H1 (cell line): ENCODE measurements around the gene PDE6B. TPM values are rescaled to one million over a fixed set of nuclear protein-coding genes. Genes with fewer than 3 reads are reported as not detected.
"Not testable (repeated sequence)": the region's sequence is repeated elsewhere in the genome, so short reads cannot be mapped to it uniquely, and the experiment has no call there.

Experiments used
- CTCF ChIA-PET: fragments of 300-600 bp; sonication (Branson Sonifier 250); formaldehyde crosslinking; loops from one replicate; lab custom pipeline; 2021; ENCODE audit not compliant: partially characterized antibody; lab: Charles Lee
- POLR2A ChIA-PET: fragments of 300-600 bp; sonication (Branson Sonifier 250); formaldehyde crosslinking; loops from one replicate; lab custom pipeline; 2021; ENCODE audit warnings: inconsistent platforms; ENCODE audit not compliant: partially characterized antibody; lab: Charles Lee
- DNase-seq, 2 experiments: peaks; one replicate each; pipeline versions ENCODE4 v3.0.0 to v3.0.0-alpha.2; 2010 to 2022; ENCODE audit warnings: low spot score in 2 of 2, low read depth in 1 of 2, mixed read lengths in 1 of 2
- FAIRE-seq: peaks from 2 replicates; lab custom pipeline; 2011; peaks lifted over from hg19 to GRCh38; lab: Jason Lieb, UNC
- H2AFZ ChIP-seq: 2 replicates; pipeline ENCODE4 v1.8.1; 2012; ENCODE audit warnings: low read length, inconsistent platforms
- H2AK5ac ChIP-seq: 2 replicates; pipeline ENCODE4 v1.6.1; 2013; ENCODE audit warnings: low read depth, low read length
- H2BK120ac ChIP-seq: replicated peaks from 2 replicates; pipeline ENCODE3; 2013; ENCODE audit warnings: low read depth, low read length, inconsistent platforms
- H2BK12ac ChIP-seq: 2 replicates; pipeline ENCODE4 v1.6.1; 2013; ENCODE audit warnings: low read depth, low read length
- H2BK15ac ChIP-seq: 2 replicates; pipeline ENCODE4 v1.6.1; 2013; ENCODE audit warnings: low read length
- H2BK20ac ChIP-seq: 2 replicates; pipeline ENCODE4 v1.6.1; 2013; ENCODE audit warnings: low read length
- H2BK5ac ChIP-seq: 2 replicates; pipeline ENCODE4 v1.6.1; 2013; ENCODE audit warnings: low read depth, low read length
- H3K14ac ChIP-seq: 2 replicates; pipeline ENCODE4 v1.6.1; 2013; ENCODE audit warnings: inconsistent platforms; ENCODE audit not compliant: insufficient read length
- H3K18ac ChIP-seq: 2 replicates; pipeline ENCODE4 v1.6.1; 2013; ENCODE audit warnings: low read length; ENCODE audit errors: extremely low read depth
- H3K23ac ChIP-seq: 2 replicates; pipeline ENCODE4 v1.6.1; 2013; ENCODE audit warnings: inconsistent platforms; ENCODE audit not compliant: insufficient read length
- H3K23me2 ChIP-seq: 2 replicates; pipeline ENCODE4 v1.6.1; 2013; ENCODE audit warnings: low read depth, low read length
- H3K27ac ChIP-seq: 2 replicates; pipeline ENCODE4 v1.6.1; 2011; ENCODE audit warnings: low read depth, low read length, inconsistent platforms
- H3K27me3 ChIP-seq, 4 experiments: replicated peaks in 1 of 4; 1 replicate in 1 of 4; 2 replicates in 3 of 4; pipeline versions ENCODE4 v1.6.1 to v1.8.1; 2011 to 2013; ENCODE audit warnings: low read length in 3 of 4, mild to moderate bottlenecking in 3 of 4, inconsistent platforms in 2 of 4, mixed read lengths in 2 of 4, moderate library complexity in 1 of 4; ENCODE audit not compliant: control insufficient read depth in 3 of 4, insufficient read depth in 3 of 4; ENCODE audit errors: extremely low read depth in 1 of 4
- H3K36me3 ChIP-seq, 4 experiments: 2 replicates each; pipeline versions ENCODE4 v1.6.1 to v1.8.1; 2011 to 2013; ENCODE audit warnings: mild to moderate bottlenecking in 4 of 4, low read length in 3 of 4, moderate library complexity in 2 of 4, control low read depth in 1 of 4, inconsistent platforms in 1 of 4; ENCODE audit not compliant: insufficient read depth in 4 of 4, control insufficient read depth in 2 of 4
- H3K4ac ChIP-seq: replicated peaks from 2 replicates; pipeline ENCODE3; 2013; ENCODE audit warnings: low read length, low read depth, mixed read lengths, inconsistent platforms; ENCODE audit not compliant: insufficient read length
- H3K4me1 ChIP-seq, 4 experiments: replicated peaks in 1 of 4; 1 replicate in 1 of 4; 2 replicates in 3 of 4; pipeline versions ENCODE4 v1.6.1 to v1.8.1; 2011 to 2013; ENCODE audit warnings: low read length in 3 of 4, inconsistent platforms in 2 of 4, mixed read lengths in 1 of 4; ENCODE audit not compliant: insufficient read depth in 4 of 4, control insufficient read depth in 3 of 4
- H3K4me2 ChIP-seq, 2 experiments: 2 replicates each; pipeline versions ENCODE4 v1.6.1 to v1.8.1; 2011 to 2013; ENCODE audit warnings: low read depth in 2 of 2, low read length in 2 of 2, control low read depth in 1 of 2, inconsistent platforms in 1 of 2, mild to moderate bottlenecking in 1 of 2; ENCODE audit not compliant: insufficient read depth in 1 of 2
- H3K4me3 ChIP-seq, 4 experiments: fragments of 200-600, 300-600 bp in 1 of 4; sonication (generic), shearing (Covaris generic), sonication (Bioruptor Twin) in 1 of 4; 2 replicates each; pipeline versions ENCODE4 v1.5.1 to v1.8.1; 2011 to 2016; ENCODE audit warnings: low read length in 4 of 4, low read depth in 3 of 4, control low read depth in 2 of 4, inconsistent platforms in 2 of 4, mild to moderate bottlenecking in 2 of 4, mixed read lengths in 1 of 4, moderate library complexity in 1 of 4; ENCODE audit not compliant: insufficient read depth in 2 of 4; ENCODE audit errors: extremely low read depth in 1 of 4
- H3K56ac ChIP-seq: replicated peaks from 2 replicates; pipeline ENCODE3; 2013; ENCODE audit warnings: low read depth, mild to moderate bottlenecking, mixed read lengths, low read length, inconsistent platforms; ENCODE audit not compliant: insufficient read length
- H3K79me1 ChIP-seq: 2 replicates; pipeline ENCODE4 v1.6.1; 2013; ENCODE audit warnings: low read depth, low read length, control low read depth
- H3K79me2 ChIP-seq, 2 experiments: 2 replicates each; pipeline versions ENCODE4 v1.6.1 to v1.8.1; 2012 to 2013; ENCODE audit warnings: low read length in 2 of 2, mild to moderate bottlenecking in 2 of 2, inconsistent platforms in 1 of 2; ENCODE audit not compliant: insufficient read depth in 2 of 2, control insufficient read depth in 1 of 2
- H3K9ac ChIP-seq, 4 experiments: replicated peaks in 1 of 4; 1 replicate in 1 of 4; 2 replicates in 3 of 4; pipeline versions ENCODE4 v1.6.1 to v1.8.1; 2011 to 2013; ENCODE audit warnings: low read depth in 3 of 4, low read length in 3 of 4, control low read depth in 2 of 4, mild to moderate bottlenecking in 2 of 4, moderate library complexity in 2 of 4, inconsistent platforms in 1 of 4; ENCODE audit errors: extremely low read depth in 1 of 4
- H3K9me3 ChIP-seq, 2 experiments: 2 replicates each; pipeline versions ENCODE4 v1.6.1 to v1.8.1; 2012 to 2013; ENCODE audit warnings: mild to moderate bottlenecking in 2 of 2, moderate library complexity in 2 of 2, control low read depth in 1 of 2, inconsistent platforms in 1 of 2, low read depth in 1 of 2, low read length in 1 of 2, mixed read lengths in 1 of 2; ENCODE audit not compliant: insufficient read depth in 2 of 2
- H4K20me1 ChIP-seq, 2 experiments: replicated peaks in 1 of 2; 2 replicates each; pipeline versions ENCODE3 to v1.8.1; 2011 to 2013; ENCODE audit warnings: inconsistent platforms in 2 of 2, low read length in 2 of 2, mild to moderate bottlenecking in 1 of 2; ENCODE audit not compliant: insufficient read depth in 2 of 2, control insufficient read depth in 1 of 2
- H4K5ac ChIP-seq: 2 replicates; pipeline ENCODE4 v1.6.1; 2013; ENCODE audit warnings: low read length, low read depth, mixed read lengths, inconsistent platforms; ENCODE audit not compliant: insufficient read length
- H4K8ac ChIP-seq: 2 replicates; pipeline ENCODE4 v1.8.0; 2013; ENCODE audit warnings: mild to moderate bottlenecking, moderate library complexity, low read length, inconsistent platforms; ENCODE audit not compliant: insufficient read depth; ENCODE audit errors: extremely low read depth
- H4K91ac ChIP-seq: replicated peaks from 2 replicates; pipeline ENCODE3; 2013; ENCODE audit warnings: low read length, mixed read lengths, inconsistent platforms; ENCODE audit not compliant: insufficient read length
- E2F6 ChIP-seq: IDR thresholded peaks from 2 replicates; pipeline ENCODE4 v1.6.1; 2012; ENCODE audit warnings: inconsistent platforms
- WGBS, 2 experiments: shearing (Covaris generic) in 1 of 2; methylation state at CpG; one replicate each; pipeline versions ENCODE4 v1.1.6 to v1.1.7; 2013 to 2015; ENCODE audit warnings: low lambda C conversion rate in 2 of 2, mixed read lengths in 2 of 2, inconsistent platforms in 1 of 2, low coverage in 1 of 2, missing lambda C conversion rate in 1 of 2; ENCODE audit not compliant: insufficient replicate concordance in 2 of 2, insufficient coverage in 1 of 2, insufficient read length in 1 of 2; ENCODE audit errors: extremely low coverage in 1 of 2, missing lambda C conversion rate in 1 of 2; 5-methylcytosine and 5-hydroxymethylcytosine counted together
- polyA plus RNA-seq, 7 experiments: library from polyadenylated mRNA; depleted of rRNA in 3 of 7; stranded (reverse) in 5 of 7; unstranded in 2 of 7; fragments of >200 nt in 5 of 7; fragments of 200-250 nt in 2 of 7; gene quantifications; 1 replicate in 5 of 7; 2 replicates in 1 of 7; 4 replicates in 1 of 7; pipeline versions ENCODE4 v1.2.1 to v1.2.3, GENCODE V29; 2011 to 2013; ENCODE audit warnings: missing spikeins in 2 of 7, mixed read lengths in 2 of 7
- total RNA-seq: library from RNA; stranded (reverse); fragmentation: NEBNext Ultra II Directional; extraction: Animal tissue kit (Norgen Biotek cat#: 25700); gene quantifications from 2 replicates; pipeline ENCODE4 v1.2.1, GENCODE V29; 2021

Gene PDE6B
- total and polyA plus RNA-seq, 2 of the 8 experiments (the other 6 are each of a cell fraction or from before 2014, with no cell fraction given): 4.1 to 8.4 TPM

GRCh38 chr4:637536-638280 lies 12.3 kb downstream of the PDE6B start (continued):
- no peak for TF ChIP-seq E2F6

- H3K27ac ChIP-seq, CTCF ChIA-PET, H2AK5ac ChIP-seq, H3K9me3 ChIP-seq, H3K23ac ChIP-seq, H4K91ac ChIP-seq, H3K14ac ChIP-seq, POLR2A ChIA-PET, H4K8ac ChIP-seq, H2BK120ac ChIP-seq, FAIRE-seq, H2AFZ ChIP-seq, H2BK12ac ChIP-seq, H3K36me3 ChIP-seq, H3K4me2 ChIP-seq, H3K23me2 ChIP-seq, DNase-seq, H3K9ac ChIP-seq, H3K56ac ChIP-seq, H3K18ac ChIP-seq, H3K4me1 ChIP-seq, H3K4ac ChIP-seq, H3K79me2 ChIP-seq, H3K27me3 ChIP-seq, H2BK20ac ChIP-seq, H2BK5ac ChIP-seq, H2BK15ac ChIP-seq, H4K20me1 ChIP-seq, H3K4me3 ChIP-seq, H3K79me1 ChIP-seq, H4K5ac ChIP-seq: not testable (repeated sequence)
- 90% methylated on average over 6 of the region's 6 CpGs; no CpG with 5 or more reads in 1 of the 2 experiments for WGBS, 2 experiments
These were observed 17.0 kb downstream of the PDE6B start for GRCh38 chr4:642366-642765.
